HepG2 (cell line): ENCODE measurements around the gene CMPK1. TPM values are rescaled to one million over a fixed set of nuclear protein-coding genes. Genes with fewer than 3 reads are reported as not detected.

Experiments
- BRCA1 ChIP-seq: sonication (generic); formaldehyde crosslinking; IDR thresholded peaks from 2 replicates; pipeline ENCODE4 v1.4.0; 2020; ENCODE audit warnings: missing genetic modification reagents
- ELF3 ChIP-seq: IDR thresholded peaks from 2 replicates; pipeline ENCODE4 v1.6.1; 2016; ENCODE audit warnings: missing genetic modification reagents, missing compliant biosample characterization
- GTF3A ChIP-seq: sonication (generic); formaldehyde crosslinking; conservative IDR thresholded peaks from 2 replicates; pipeline ENCODE4 v1.4.0; 2020; ENCODE audit warnings: mild to moderate bottlenecking, missing genetic modification reagents
- HCFC1 ChIP-seq: fragments of 150-350 bp; IDR thresholded peaks from 2 replicates; pipeline ENCODE4 v1.6.1; 2014; ENCODE audit warnings: low read depth, low read length
- HDAC1 ChIP-seq: sonication (generic); formaldehyde crosslinking; IDR thresholded peaks from 2 replicates; pipeline ENCODE4 v1.5.1; 2020; ENCODE audit warnings: mild to moderate bottlenecking, missing genetic modification reagents
- HNRNPLL ChIP-seq: fragments of 200-400 bp; formaldehyde crosslinking; IDR thresholded peaks from 2 replicates; pipeline ENCODE4 v1.6.1; 2017; ENCODE audit warnings: mild to moderate bottlenecking, low read depth, low read length; ENCODE audit not compliant: poor library complexity, severe bottlenecking
- NR2F6 ChIP-seq, 2 experiments: IDR thresholded peaks; 2 replicates each; pipeline ENCODE4 v1.6.1; 2016; ENCODE audit warnings: antibody characterized with exemption in 1 of 2, mild to moderate bottlenecking in 1 of 2
- SP4 ChIP-seq: sonication (generic); formaldehyde crosslinking; IDR thresholded peaks from 2 replicates; pipeline ENCODE4 v1.8.1; 2023; ENCODE audit warnings: mild to moderate bottlenecking, missing genetic modification reagents
- SUZ12 ChIP-seq: fragments of 150-350 bp; IDR thresholded peaks from 2 replicates; pipeline ENCODE4 v1.6.1; 2014; ENCODE audit warnings: low read depth, low read length
- ZFAT ChIP-seq: sonication (generic); formaldehyde crosslinking; conservative IDR thresholded peaks from 2 replicates; pipeline ENCODE4 v1.8.1; 2023; ENCODE audit warnings: missing genetic modification reagents, inconsistent platforms
- ZNF263 ChIP-seq: sonication (generic); formaldehyde crosslinking; IDR thresholded peaks from 2 replicates; pipeline ENCODE4 v1.4.0; 2020; ENCODE audit warnings: missing genetic modification reagents
- ZNF510 ChIP-seq: sonication (generic); formaldehyde crosslinking; IDR thresholded peaks from 2 replicates; pipeline ENCODE4 v1.4.0; 2020; ENCODE audit warnings: low read depth, mild to moderate bottlenecking, missing genetic modification reagents
- polyA plus RNA-seq, 8 experiments: library from polyadenylated mRNA; depleted of rRNA in 3 of 8; stranded (reverse) in 7 of 8; unstranded in 1 of 8; fragments of >200 nt; fragmentation: Illumina TruSeq in 4 of 8; extraction: Trizol in 4 of 8; gene quantifications; 2 replicates each; pipeline versions ENCODE4 v1.2.1 to v1.2.3, GENCODE V29; 2011 to 2016; ENCODE audit warnings: low read depth in 4 of 8, missing spikeins in 1 of 8, mixed read lengths in 1 of 8; ENCODE audit not compliant: insufficient read depth in 1 of 8
- total RNA-seq, 5 experiments: library from RNA; depleted of rRNA; stranded (reverse); fragments of >200 nt; fragmentation: Illumina TruSeq; extraction: Trizol; gene quantifications; 2 replicates each; pipeline ENCODE4 v1.2.3, GENCODE V29; 2016; ENCODE audit warnings: low read depth in 1 of 5
- TF ChIP-seq, protein P1 (sequence below): sonication (generic); formaldehyde crosslinking; IDR thresholded peaks from 2 replicates; pipeline ENCODE4 v1.4.0; 2020; ENCODE audit warnings: missing genetic modification reagents, mild to moderate bottlenecking, borderline replicate concordance
- TF ChIP-seq, protein P2 (sequence below): sonication (generic); formaldehyde crosslinking; conservative IDR thresholded peaks from 2 replicates; pipeline ENCODE4 v1.5.0; 2020; ENCODE audit warnings: missing genetic modification reagents
- TF ChIP-seq, protein P3 (sequence below): sonication (generic); formaldehyde crosslinking; IDR thresholded peaks from 2 replicates; pipeline ENCODE4 v1.8.1; 2023; ENCODE audit warnings: mild to moderate bottlenecking, moderate library complexity, missing genetic modification reagents
- TF ChIP-seq, protein P4 (sequence below): sonication (generic); formaldehyde crosslinking; IDR thresholded peaks from 2 replicates; pipeline ENCODE4 v1.5.0; 2020; ENCODE audit warnings: mild to moderate bottlenecking, low read depth, missing genetic modification reagents, borderline replicate concordance
- TF ChIP-seq, protein P5 (sequence below): sonication (generic); formaldehyde crosslinking; IDR thresholded peaks from 2 replicates; pipeline ENCODE4 v1.8.1; 2023; ENCODE audit warnings: mild to moderate bottlenecking, missing genetic modification reagents, borderline replicate concordance
- TF ChIP-seq, protein P6 (sequence below): sonication (generic); formaldehyde crosslinking; IDR thresholded peaks from 2 replicates; pipeline ENCODE4 v1.8.0; 2022; ENCODE audit warnings: mild to moderate bottlenecking, missing genetic modification reagents, borderline replicate concordance

Gene CMPK1
- total and polyA plus RNA-seq, 2 of the 13 experiments (the other 11 are each of a cell fraction or from before 2014, with no cell fraction given), result 38.3 to 92.0 TPM

DNA sequence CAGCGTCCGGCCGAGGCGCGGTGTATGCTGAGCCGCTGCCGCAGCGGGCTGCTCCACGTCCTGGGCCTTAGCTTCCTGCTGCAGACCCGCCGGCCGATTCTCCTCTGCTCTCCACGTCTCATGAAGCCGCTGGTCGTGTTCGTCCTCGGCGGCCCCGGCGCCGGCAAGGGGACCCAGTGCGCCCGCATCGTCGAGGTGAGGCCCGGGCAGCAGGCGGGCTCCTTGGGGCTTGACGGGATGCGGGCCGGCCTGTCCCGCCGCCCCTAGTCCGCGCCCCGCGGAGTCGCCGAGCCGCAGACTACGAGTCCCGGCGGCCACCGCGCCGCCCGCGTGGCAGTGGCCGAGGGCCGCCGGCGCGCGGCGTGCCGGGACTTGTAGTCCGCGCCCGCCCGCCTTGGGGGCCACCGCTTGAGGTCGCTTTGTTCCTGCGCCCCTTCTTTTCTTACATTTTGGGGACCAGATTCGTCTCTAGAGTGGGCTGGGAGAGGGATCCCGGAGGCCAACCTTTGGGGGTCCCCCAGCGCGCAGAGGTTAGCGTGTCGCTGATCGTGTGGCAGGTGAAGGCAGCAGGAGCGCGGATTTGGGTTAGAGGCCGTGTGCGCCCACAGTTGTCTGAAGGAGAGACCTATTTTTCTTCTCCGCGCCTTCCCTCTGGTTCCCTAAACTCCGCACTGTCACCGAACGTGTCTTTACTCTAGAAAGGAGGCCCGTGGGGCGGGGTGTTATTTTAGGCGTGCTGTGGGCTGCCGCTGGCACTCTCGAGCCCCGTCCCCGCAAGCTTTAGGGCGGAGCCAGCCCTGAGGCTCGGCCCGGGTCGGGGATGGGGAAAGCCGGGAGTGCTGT lies 553 bp downstream of the CMPK1 start (continued):
- TF ChIP-seq, protein P1, sequence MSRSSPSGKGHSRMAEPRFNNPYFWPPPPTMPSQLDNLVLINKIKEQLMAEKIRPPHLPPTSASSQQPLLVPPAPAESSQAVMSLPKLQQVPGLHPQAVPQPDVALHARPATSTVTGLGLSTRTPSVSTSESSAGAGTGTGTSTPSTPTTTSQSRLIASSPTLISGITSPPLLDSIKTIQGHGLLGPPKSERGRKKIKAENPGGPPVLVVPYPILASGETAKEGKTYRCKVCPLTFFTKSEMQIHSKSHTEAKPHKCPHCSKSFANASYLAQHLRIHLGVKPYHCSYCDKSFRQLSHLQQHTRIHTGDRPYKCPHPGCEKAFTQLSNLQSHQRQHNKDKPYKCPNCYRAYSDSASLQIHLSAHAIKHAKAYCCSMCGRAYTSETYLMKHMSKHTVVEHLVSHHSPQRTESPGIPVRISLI (CRISPR knock-in tag), result peak; percentile 40; the same call in 1 of the 2 replicates
- TF ChIP-seq HCFC1 (peak; percentile 89), ZNF510 (CRISPR knock-in tag) (0 out of 2 replicates have a peak, but pooled peaks have one; percentile 62), BRCA1 (CRISPR knock-in tag) (peak; percentile 91), HDAC1 (CRISPR knock-in tag) (peak; percentile 43), ZNF263 (CRISPR knock-in tag) (peak; percentile 52; the same call in 1 of the 2 replicates), GTF3A (CRISPR knock-in tag) (no peak), HNRNPLL (peak; percentile 56), SUZ12 (peak; percentile 74; the same call in 1 of the 2 replicates), ZFAT (peak; percentile 88), NR2F6 (IDR thresholded peaks at IDR 0.05) (peak; percentile 30; the same call in 1 of the 2 replicates), NR2F6 (CRISPR knock-in tag; IDR thresholded peaks at IDR 0.05) (no peak), ELF3 (no peak; the same call in 1 of the 2 replicates), SP4 (CRISPR knock-in tag) (peak; percentile 26; the same call in 1 of the 2 replicates)
- TF ChIP-seq, protein P2, sequence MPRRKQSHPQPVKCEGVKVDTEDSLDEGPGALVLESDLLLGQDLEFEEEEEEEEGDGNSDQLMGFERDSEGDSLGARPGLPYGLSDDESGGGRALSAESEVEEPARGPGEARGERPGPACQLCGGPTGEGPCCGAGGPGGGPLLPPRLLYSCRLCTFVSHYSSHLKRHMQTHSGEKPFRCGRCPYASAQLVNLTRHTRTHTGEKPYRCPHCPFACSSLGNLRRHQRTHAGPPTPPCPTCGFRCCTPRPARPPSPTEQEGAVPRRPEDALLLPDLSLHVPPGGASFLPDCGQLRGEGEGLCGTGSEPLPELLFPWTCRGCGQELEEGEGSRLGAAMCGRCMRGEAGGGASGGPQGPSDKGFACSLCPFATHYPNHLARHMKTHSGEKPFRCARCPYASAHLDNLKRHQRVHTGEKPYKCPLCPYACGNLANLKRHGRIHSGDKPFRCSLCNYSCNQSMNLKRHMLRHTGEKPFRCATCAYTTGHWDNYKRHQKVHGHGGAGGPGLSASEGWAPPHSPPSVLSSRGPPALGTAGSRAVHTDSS (CRISPR knock-in tag), result peak; percentile 91; the same call in 1 of the 2 replicates
- TF ChIP-seq, protein P3, sequence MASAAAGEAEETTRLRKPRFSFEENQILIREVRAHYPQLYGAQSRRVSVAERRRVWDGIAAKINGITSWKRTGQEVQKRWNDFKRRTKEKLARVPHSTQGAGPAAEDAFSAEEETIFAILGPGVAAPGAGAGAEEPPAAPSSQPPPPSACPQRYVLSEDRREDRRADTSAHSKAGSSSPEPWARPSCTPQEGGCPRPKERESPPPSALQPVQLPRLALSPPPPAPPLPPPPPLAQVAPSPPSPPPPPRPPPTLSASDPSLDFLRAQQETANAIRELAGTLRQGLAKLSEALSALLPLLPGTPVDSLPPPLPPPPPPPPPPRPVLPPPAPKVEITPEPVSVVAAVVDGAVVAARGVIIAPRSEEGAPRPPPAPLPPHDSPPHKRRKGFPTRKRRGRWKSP, result peak; percentile 73
- TF ChIP-seq, protein P4, sequence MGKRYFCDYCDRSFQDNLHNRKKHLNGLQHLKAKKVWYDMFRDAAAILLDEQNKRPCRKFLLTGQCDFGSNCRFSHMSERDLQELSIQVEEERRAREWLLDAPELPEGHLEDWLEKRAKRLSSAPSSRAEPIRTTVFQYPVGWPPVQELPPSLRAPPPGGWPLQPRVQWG (CRISPR knock-in tag), result no peak
- TF ChIP-seq, protein P5, sequence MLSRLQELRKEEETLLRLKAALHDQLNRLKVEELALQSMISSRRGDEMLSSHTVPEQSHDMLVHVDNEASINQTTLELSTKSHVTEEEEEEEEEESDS (CRISPR knock-in tag), result 0 out of 2 replicates have a peak, but pooled peaks have one; percentile 44
- TF ChIP-seq, protein P6, sequence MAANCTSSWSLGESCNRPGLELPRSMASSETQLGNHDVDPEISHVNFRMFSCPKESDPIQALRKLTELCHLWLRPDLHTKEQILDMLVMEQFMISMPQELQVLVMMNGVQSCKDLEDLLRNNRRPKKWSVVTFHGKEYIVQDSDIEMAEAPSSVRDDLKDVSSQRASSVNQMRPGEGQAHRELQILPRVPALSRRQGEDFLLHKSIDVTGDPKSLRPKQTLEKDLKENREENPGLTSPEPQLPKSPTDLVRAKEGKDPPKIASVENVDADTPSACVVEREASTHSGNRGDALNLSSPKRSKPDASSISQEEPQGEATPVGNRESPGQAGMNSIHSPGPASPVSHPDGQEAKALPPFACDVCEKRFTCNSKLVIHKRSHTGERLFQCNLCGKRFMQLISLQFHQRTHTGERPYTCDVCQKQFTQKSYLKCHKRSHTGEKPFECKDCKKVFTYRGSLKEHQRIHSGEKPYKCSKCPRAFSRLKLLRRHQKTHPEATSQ (CRISPR knock-in tag), result 0 out of 2 replicates have a peak, but pooled peaks have one; percentile 58
